Body of pancreas (tissue), 4 donors: Measurements from ENCODE around the gene CTSL. TPM values are rescaled to one million over a fixed set of nuclear protein-coding genes. Genes with fewer than 3 reads are reported as not detected.

Experiments
- ATAC-seq: fragments of 150-250 bp; one replicate; pipeline ENCODE4 v1.9.1; 2016
- DNase-seq, 4 donors: peaks; one replicate each; pipeline ENCODE4 v3.0.0-alpha.2; 2019
- H3K27ac ChIP-seq, 4 donors: fragments of 200-600 bp; sonication (generic); 1 replicate in 3 of 4; 2 replicates in 1 of 4; pipeline versions ENCODE4 v1.5.1 to v1.6.1; 2016 to 2019; ENCODE audit warnings: mild to moderate bottlenecking in 1 of 4, mixed read lengths in 1 of 4, moderate library complexity in 1 of 4
- H3K27me3 ChIP-seq, 2 donors: fragments of 200-600 bp; sonication (generic); one replicate each; pipeline ENCODE4 v1.6.0; 2016; ENCODE audit warnings: mild to moderate bottlenecking in 1 of 2
- H3K36me3 ChIP-seq, 2 donors: fragments of 200-600 bp; sonication (generic); replicated peaks in 1 of 2; 2 replicates each; pipeline ENCODE4 v1.5.1; 2016; ENCODE audit warnings: low read depth in 2 of 2; ENCODE audit not compliant: insufficient read depth in 1 of 2
- H3K4me1 ChIP-seq: fragments of 200-600 bp; sonication (generic); one replicate; pipeline ENCODE4 v1.6.0; 2016
- H3K4me3 ChIP-seq, 2 donors: fragments of 200-600 bp; sonication (generic); 1 replicate in 1 of 2; 2 replicates in 1 of 2; pipeline ENCODE4 v1.5.1; 2016 to 2019
- H3K9me3 ChIP-seq, 3 donors: fragments of 200-600 bp; sonication (generic); 1 replicate in 2 of 3; 2 replicates in 1 of 3; pipeline ENCODE4 v1.5.1; 2016
- CTCF ChIP-seq, 7 experiments: fragments of 450-650 bp in 4 of 7; fragments of 200-600 bp in 3 of 7; sonication (generic) in 3 of 7; IDR thresholded peaks; one replicate each; pipeline ENCODE4 v1.5.1; 2016 to 2019; ENCODE audit warnings: antibody characterized with exemption in 7 of 7
- POLR2A ChIP-seq, 3 donors: fragments of 450-650 bp; IDR thresholded peaks; one replicate each; pipeline ENCODE4 v1.6.1; 2016; ENCODE audit warnings: antibody characterized with exemption in 3 of 3, mild to moderate bottlenecking in 2 of 3
- WGBS, 2 donors: methylation state at CpG; one replicate each; pipeline ENCODE4 v1.1.5; 2017; 5-methylcytosine and 5-hydroxymethylcytosine counted together
- intact Hi-C: fragments of 100-400 bp; cut with DNase I; formaldehyde crosslinking; loops from one replicate; pipeline ENCODE4 v1.15.1; 2023
- total RNA-seq, 2 donors: library from RNA; depleted of rRNA; stranded (reverse); fragments of >200 nt; gene quantifications; one replicate each; pipeline ENCODE4 v1.1.0, GENCODE V29; 2016

CTSL gene
- total RNA-seq, 2 donors from 2014 or later: 45.8 to 60.2 TPM

GRCh38 chr9:87760529-87760928 is 34.6 kb downstream of the CTSL start:
- Histone ChIP-seq H3K36me3 (no peaks in the 10 kb centered on the region), H3K4me1 (no peaks in the 10 kb centered on the region), H3K9me3 (no peaks in the 10 kb centered on the region), H3K4me3 (no peak overlapping the region), H3K27ac (no peak overlapping the region), H3K27me3 (no peaks in the 10 kb centered on the region)
- TF ChIP-seq CTCF (IDR thresholded peaks at IDR 0.05) (no peak), POLR2A (IDR thresholded peaks at IDR 0.05) (no peak)
- DNase-seq (no peak), ATAC-seq (no peak)
- intact Hi-C loops: no loop called here
- 80 to 90% methylated on average over 2 of the region's 2 CpGs for WGBS, 2 donors

GRCh38 chr9:87763286-87763685 is 37.4 kb downstream of the CTSL start:
- DNase-seq (no peak), ATAC-seq (no peak)
- H3K4me3 ChIP-seq: no peak overlapping the region
- H3K36me3 ChIP-seq: no peaks in the 10 kb centered on the region
- H3K27ac ChIP-seq: no peak overlapping the region
- 82 to 85% methylated on average over 6 of the region's 6 CpGs for WGBS, 2 donors
- intact Hi-C loops: no loop called here
- H3K27me3 ChIP-seq: no peaks in the 10 kb centered on the region
- H3K4me1 ChIP-seq: no peaks in the 10 kb centered on the region
- no peaks in the 10 kb centered on the region for H3K9me3 ChIP-seq
- no peak for TF ChIP-seq POLR2A (IDR thresholded peaks at IDR 0.05)
- TF ChIP-seq CTCF (IDR thresholded peaks at IDR 0.05): no peak

GRCh38 chr9:87765521-87765920 is 39.6 kb downstream of the CTSL start:
- H3K27me3 ChIP-seq: no peaks in the 10 kb centered on the region
- H3K4me3 ChIP-seq: no peak overlapping the region
- DNase-seq (no peak), ATAC-seq (no peak)
- no peaks in the 10 kb centered on the region for H3K36me3 ChIP-seq
- no peak overlapping the region for H3K27ac ChIP-seq
- no peaks in the 10 kb centered on the region for H3K9me3 ChIP-seq
- intact Hi-C loops: no loop called here
- TF ChIP-seq CTCF (IDR thresholded peaks at IDR 0.05): no peak
- no peak for TF ChIP-seq POLR2A (IDR thresholded peaks at IDR 0.05)
- H3K4me1 ChIP-seq: no peaks in the 10 kb centered on the region

GRCh38 chr9:87766697-87767096 is 40.8 kb downstream of the CTSL start:
- Histone ChIP-seq H3K4me1 (no peaks in the 10 kb centered on the region), H3K27me3 (no peaks in the 10 kb centered on the region), H3K4me3 (no peak overlapping the region), H3K9me3 (no peaks in the 10 kb centered on the region), H3K27ac (no peak overlapping the region), H3K36me3 (no peaks in the 10 kb centered on the region)
- peak in 1 of 4 donors; percentile 6 for DNase-seq
- ATAC-seq: no peak
- WGBS, 2 donors: 25 to 36% methylated on average over 1 of the region's 1 CpG
- TF ChIP-seq CTCF (IDR thresholded peaks at IDR 0.05): no peak
- TF ChIP-seq POLR2A (IDR thresholded peaks at IDR 0.05): no peak
- intact Hi-C loops: no loop called here

GRCh38 chr9:87770616-87771315 is 44.8 kb downstream of the CTSL start:
- Histone ChIP-seq H3K27ac (no peak overlapping the region), H3K36me3 (no peaks in the 10 kb centered on the region), H3K4me3 (no peak overlapping the region), H3K4me1 (no peaks in the 10 kb centered on the region), H3K27me3 (no peaks in the 10 kb centered on the region), H3K9me3 (no peaks in the 10 kb centered on the region)
- no peak for TF ChIP-seq CTCF (IDR thresholded peaks at IDR 0.05)
- no peak for TF ChIP-seq POLR2A (IDR thresholded peaks at IDR 0.05)
- intact Hi-C loops: no loop called here
- no peak for ATAC-seq
- no peak for DNase-seq
- WGBS, 2 donors: 36 to 56% methylated on average over 14 to 18 of the region's 18 CpGs
